HL-60 (cell line): ENCODE data around the gene CYGB.

Source experiments
- DNase-seq, 2 experiments: peaks; one replicate each; pipeline ENCODE4 v3.0.0-alpha.2; 2010 to 2020; ENCODE audit warnings: low read depth in 1 of 2, low spot score in 1 of 2
- H3K27ac ChIP-seq: fragments of 250-450 bp; sonication (Bioruptor Pico); replicated peaks from 2 replicates; pipeline ENCODE4 v1.5.1; 2020; ENCODE audit warnings: mild to moderate bottlenecking, moderate library complexity
- H3K27me3 ChIP-seq: fragments of 250-450 bp; sonication (Bioruptor Pico); 2 replicates; pipeline ENCODE4 v1.5.1; 2021; ENCODE audit warnings: mild to moderate bottlenecking, moderate library complexity; ENCODE audit not compliant: insufficient read depth, poor library complexity, severe bottlenecking
- H3K4me3 ChIP-seq: replicated peaks from 2 replicates; pipeline ENCODE4 v1.5.1; 2011; ENCODE audit warnings: mild to moderate bottlenecking, control low read depth, low read length; ENCODE audit not compliant: insufficient read depth
- CTCF ChIP-seq: IDR thresholded peaks from one replicate; pipeline ENCODE4 v1.5.1; 2011; ENCODE audit warnings: low read length, control low read depth, inconsistent platforms; ENCODE audit not compliant: insufficient read depth
- GABPA ChIP-seq: IDR thresholded peaks from 2 replicates; pipeline ENCODE4 v1.6.1; 2012; ENCODE audit warnings: low read depth
- POLR2AphosphoS5 ChIP-seq: IDR thresholded peaks from 2 replicates; pipeline ENCODE4 v1.6.1; 2012; ENCODE audit warnings: low read depth
- SPI1 ChIP-seq: IDR thresholded peaks from 2 replicates; pipeline ENCODE4 v1.6.1; 2012; ENCODE audit warnings: low read depth, mild to moderate bottlenecking, borderline replicate concordance
- TF ChIP-seq, protein P1 (sequence below): IDR thresholded peaks from 2 replicates; pipeline ENCODE4 v1.6.1; 2012; ENCODE audit warnings: low read depth; ENCODE audit not compliant: insufficient replicate concordance

CYGB gene

DNA sequence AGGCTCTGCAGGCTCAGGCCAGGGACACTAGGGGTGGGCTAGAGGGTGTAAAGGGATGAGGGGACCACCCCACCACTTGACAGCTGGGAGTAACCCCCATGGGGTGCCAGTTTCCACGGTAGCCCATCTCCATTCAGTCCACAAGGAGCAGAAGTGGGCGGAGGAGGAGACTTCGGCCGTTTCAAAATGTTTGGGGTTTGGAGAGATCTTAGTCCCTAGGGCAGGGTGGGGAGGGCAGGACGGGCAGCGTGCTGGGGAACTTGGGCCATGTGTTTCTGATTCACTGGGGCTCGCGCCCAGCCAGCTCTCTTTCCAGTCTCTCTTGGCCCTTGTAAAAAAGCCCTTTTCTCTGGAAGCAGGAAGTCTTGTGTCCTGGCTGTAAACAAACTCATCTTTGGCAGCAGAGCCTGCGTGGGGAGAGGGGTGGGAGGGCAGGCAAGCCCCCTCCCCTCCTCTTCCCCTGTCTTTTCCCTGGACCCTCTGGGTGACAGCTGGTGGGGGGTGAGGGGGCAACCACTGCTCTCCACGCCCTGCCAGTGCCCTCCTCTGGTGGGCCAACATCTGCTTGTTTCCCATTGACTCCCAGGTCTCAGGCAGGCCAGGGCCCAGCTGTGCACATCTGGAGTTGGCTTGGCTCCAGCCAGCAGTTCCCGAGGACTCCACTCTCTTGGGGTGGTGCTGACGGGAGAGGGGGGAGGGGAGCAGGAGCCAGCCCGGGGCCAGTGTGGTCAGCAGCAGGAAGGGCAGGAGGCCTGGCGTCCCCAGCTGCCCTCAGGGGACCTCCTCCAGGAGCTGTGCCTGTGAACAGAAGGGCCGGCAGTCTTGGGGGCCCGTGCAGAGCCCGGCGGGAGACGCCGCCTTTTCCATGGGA is 8.1 kb downstream of the CYGB start:
- Histone ChIP-seq H3K27ac (no peak overlapping the region), H3K27me3 (peaks cover 3% of the 10 kb centered on the region), H3K4me3 (no peak overlapping the region)
- no peak for TF ChIP-seq SPI1
- no peak for TF ChIP-seq GABPA
- TF ChIP-seq CTCF = no peak
- TF ChIP-seq, protein P1, sequence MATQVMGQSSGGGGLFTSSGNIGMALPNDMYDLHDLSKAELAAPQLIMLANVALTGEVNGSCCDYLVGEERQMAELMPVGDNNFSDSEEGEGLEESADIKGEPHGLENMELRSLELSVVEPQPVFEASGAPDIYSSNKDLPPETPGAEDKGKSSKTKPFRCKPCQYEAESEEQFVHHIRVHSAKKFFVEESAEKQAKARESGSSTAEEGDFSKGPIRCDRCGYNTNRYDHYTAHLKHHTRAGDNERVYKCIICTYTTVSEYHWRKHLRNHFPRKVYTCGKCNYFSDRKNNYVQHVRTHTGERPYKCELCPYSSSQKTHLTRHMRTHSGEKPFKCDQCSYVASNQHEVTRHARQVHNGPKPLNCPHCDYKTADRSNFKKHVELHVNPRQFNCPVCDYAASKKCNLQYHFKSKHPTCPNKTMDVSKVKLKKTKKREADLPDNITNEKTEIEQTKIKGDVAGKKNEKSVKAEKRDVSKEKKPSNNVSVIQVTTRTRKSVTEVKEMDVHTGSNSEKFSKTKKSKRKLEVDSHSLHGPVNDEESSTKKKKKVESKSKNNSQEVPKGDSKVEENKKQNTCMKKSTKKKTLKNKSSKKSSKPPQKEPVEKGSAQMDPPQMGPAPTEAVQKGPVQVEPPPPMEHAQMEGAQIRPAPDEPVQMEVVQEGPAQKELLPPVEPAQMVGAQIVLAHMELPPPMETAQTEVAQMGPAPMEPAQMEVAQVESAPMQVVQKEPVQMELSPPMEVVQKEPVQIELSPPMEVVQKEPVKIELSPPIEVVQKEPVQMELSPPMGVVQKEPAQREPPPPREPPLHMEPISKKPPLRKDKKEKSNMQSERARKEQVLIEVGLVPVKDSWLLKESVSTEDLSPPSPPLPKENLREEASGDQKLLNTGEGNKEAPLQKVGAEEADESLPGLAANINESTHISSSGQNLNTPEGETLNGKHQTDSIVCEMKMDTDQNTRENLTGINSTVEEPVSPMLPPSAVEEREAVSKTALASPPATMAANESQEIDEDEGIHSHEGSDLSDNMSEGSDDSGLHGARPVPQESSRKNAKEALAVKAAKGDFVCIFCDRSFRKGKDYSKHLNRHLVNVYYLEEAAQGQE = no peak
- TF ChIP-seq POLR2AphosphoS5 = no peak
- DNase-seq = peak in 1 of 2 experiments; percentile 14

DNA sequence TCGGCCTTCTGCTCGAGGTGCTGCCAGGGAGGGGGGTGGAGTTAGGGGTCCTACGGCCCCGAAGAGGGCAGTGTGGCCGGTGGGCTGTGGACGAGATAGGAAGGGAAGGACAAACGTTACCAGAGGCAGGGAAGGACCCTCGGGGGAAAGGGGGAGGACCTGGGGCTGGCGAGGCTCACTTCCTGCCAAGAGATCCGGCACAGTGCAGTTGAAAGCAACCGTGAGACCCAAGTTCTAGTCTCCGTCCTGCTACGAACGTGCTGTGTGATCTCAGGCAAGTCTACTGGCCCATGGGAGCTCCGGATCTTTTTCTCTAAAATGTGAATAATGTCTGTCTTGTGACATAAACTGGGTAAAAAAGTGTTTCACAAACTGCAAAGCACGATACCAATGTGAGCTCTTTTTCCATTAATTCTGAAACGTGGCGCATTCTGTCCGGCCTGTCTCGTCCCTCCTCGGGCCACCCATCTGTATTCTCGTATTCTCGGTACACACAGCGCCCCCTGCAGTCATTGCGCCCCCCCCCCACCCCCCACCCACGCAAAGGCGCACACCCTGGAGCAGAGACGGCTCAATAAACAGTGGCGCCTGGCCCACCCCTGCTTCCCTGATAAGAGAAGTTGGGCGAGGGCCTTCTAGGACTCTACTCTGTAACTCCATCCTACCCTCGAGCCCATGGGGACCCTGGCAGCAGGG is 8.8 kb downstream of the CYGB start:
- Histone ChIP-seq H3K4me3 (no peak overlapping the region), H3K27ac (no peak overlapping the region), H3K27me3 (peaks cover 3% of the 10 kb centered on the region)
- no peak for TF ChIP-seq CTCF
- no peak for TF ChIP-seq SPI1
- TF ChIP-seq GABPA = no peak
- TF ChIP-seq, protein P1 = no peak
- TF ChIP-seq POLR2AphosphoS5 = no peak
- DNase-seq = no peak

- Histone ChIP-seq H3K27me3 (peaks cover 3% of the 10 kb centered on the region), H3K4me3 (no peak overlapping the region), H3K27ac (no peak overlapping the region)
- TF ChIP-seq, protein P1 = no peak
- no peak for TF ChIP-seq SPI1
- no peak for TF ChIP-seq CTCF
- TF ChIP-seq POLR2AphosphoS5 = no peak
- no peak for TF ChIP-seq GABPA
- no peak for DNase-seq
These were observed 9.4 kb downstream of the CYGB start for GRCh38 chr17:76528156-76528527.
